Measurements from ENCODE around the gene THRSP. TPM values are rescaled to one million over a fixed set of nuclear protein-coding genes. Genes with fewer than 3 reads are reported as not detected.
"Not testable (repeated sequence)": the region's sequence is repeated elsewhere in the genome, so short reads cannot be mapped to it uniquely, and the experiment has no call there.

THRSP gene
- not detected for total RNA-seq

DNA sequence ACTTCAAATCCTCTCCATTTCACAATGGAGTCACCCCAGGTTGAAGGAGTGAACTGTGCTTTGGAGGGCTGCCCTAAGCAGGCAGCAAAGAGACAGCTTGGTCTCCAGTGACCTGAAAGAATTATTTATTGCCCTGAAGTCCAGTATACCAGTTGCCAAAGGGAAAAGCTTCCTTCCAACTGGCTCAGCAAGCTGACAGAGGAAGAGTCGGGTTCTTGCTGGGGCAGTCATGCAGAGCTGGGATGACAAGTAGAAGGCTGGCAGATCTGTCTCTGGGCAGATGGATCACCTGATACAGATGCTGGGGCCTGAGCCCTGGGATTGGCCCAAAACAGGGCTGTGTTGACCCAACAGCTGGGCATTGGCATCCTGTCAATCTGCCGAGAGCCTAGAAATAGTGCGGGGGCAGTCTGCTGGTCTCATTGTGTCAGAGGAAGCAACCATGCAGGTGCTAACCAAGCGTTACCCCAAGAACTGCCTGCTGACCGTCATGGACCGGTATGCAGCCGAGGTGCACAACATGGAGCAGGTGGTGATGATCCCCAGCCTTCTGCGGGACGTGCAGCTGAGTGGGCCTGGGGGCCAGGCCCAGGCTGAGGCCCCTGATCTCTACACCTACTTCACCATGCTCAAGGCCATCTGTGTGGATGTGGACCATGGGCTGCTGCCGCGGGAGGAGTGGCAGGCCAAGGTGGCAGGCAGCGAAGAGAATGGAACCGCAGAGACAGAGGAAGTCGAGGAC, at the start of gene THRSP:
Gene THRSP (plus strand): TSS at position 422 of the 742 bp plus-strand sequence. CDS start 21 bp downstream, at position 443.
- H3K9me3 Mint-ChIP-seq = peaks cover 0 to 7% of the 10 kb centered on the region in 2 donors
- no peak for DNase-seq (ENCODE audit: low spot score in 2 of 2)
- peaks cover 9 to 13% of the 10 kb centered on the region in 2 donors for H3K36me3 Mint-ChIP-seq
- H3K27ac Mint-ChIP-seq = peak within 1 kb of the TSS; percentile 41 to 47
- no peak for ATAC-seq

DNA sequence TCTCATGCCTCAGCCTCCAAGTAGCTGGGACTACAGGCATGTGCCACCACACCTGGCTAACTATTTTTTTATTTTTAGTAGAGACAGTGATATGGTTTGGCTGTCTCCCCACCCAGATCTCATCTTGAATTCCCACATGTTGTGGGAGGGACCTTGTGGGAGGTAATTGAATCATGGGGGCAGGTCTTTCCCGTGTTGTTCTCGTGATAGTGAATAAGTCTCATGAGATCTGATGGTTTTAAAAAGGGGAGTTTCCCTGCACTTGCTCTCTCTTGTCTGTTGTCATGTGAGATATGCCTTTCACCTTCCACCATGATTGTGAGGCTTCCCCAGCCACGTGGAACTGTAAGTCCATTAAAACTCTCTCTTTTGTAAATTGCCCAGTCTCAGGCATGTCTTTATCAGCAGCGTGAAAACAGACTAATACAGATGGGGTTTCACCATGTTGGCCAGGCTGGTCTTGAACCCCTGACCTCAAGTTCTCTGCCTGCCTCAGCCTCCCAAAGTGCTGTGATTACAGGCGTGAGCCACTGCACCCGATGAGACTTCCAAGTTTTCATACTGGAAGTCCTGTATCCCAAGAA, 48.6 kb upstream of the THRSP start:
- not testable (repeated sequence) for H3K9me3 Mint-ChIP-seq; DNase-seq (ENCODE audit: low spot score in 2 of 2); H3K27ac Mint-ChIP-seq; H3K36me3 Mint-ChIP-seq; ATAC-seq

- ATAC-seq (no peak), DNase-seq (ENCODE audit: low spot score in 2 of 2) (no peak)
- Mint-ChIP-seq H3K27ac (no peak overlapping the region), H3K9me3 (no peaks in the 10 kb centered on the region), H3K36me3 (no peaks in the 10 kb centered on the region)
These were observed 47.8 kb upstream of the THRSP start for GRCh38 chr11:78015878-78016277.

- Mint-ChIP-seq H3K27ac (no peak overlapping the region), H3K9me3 (no peaks in the 10 kb centered on the region), H3K36me3 (no peaks in the 10 kb centered on the region)
- no peak for DNase-seq (ENCODE audit: low spot score in 2 of 2)
- no peak for ATAC-seq
These were observed 43.9 kb upstream of the THRSP start for GRCh38 chr11:78019808-78020207.

DNA sequence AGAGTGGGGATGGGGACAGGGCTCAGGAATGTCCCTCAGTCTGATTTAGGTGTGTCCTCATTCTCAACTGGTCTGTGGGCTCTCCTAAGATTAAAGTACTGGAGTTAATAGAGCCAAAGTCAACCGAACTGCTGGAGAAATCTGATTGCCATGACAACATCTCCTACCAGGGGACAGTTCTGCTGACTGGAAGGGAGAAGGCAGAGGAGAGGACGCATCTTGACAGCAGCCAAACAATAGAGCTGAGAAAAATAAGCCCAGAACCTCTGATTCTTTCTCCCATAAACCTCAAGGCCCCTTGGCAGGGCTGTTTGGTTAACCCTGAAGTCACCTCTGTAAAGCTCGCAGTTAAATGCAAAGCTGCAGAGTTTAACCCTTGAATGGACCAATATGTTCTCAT, 43.4 kb upstream of the THRSP start:
- Mint-ChIP-seq H3K36me3 (no peaks in the 10 kb centered on the region), H3K27ac (no peak overlapping the region), H3K9me3 (no peaks in the 10 kb centered on the region)
- ATAC-seq (no peak), DNase-seq (ENCODE audit: low spot score in 2 of 2) (no peak)

DNA sequence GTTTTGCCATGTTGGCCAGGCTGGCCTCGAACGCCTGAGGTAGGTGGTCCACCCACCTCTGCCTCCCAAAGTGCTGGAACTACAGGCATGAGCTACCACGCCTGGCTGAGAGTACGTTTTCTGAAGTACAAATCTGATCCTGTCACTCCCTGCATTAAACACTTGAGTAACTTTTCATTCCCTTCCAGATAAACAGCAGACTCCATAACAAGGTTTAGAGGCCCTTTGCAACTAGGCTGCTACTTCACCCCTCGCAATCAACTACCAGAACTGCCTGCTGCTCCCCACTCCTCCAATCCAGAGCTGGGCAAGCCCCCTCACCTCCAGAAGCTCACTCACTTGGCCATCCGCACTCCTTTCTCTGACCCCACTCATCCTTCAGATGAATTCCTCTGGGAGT, 42.0 kb upstream of the THRSP start:
- ATAC-seq (no peak), DNase-seq (ENCODE audit: low spot score in 2 of 2) (no peak)
- no peaks in the 10 kb centered on the region for H3K36me3 Mint-ChIP-seq
- H3K27ac Mint-ChIP-seq = no peak overlapping the region
- H3K9me3 Mint-ChIP-seq = no peaks in the 10 kb centered on the region

DNA sequence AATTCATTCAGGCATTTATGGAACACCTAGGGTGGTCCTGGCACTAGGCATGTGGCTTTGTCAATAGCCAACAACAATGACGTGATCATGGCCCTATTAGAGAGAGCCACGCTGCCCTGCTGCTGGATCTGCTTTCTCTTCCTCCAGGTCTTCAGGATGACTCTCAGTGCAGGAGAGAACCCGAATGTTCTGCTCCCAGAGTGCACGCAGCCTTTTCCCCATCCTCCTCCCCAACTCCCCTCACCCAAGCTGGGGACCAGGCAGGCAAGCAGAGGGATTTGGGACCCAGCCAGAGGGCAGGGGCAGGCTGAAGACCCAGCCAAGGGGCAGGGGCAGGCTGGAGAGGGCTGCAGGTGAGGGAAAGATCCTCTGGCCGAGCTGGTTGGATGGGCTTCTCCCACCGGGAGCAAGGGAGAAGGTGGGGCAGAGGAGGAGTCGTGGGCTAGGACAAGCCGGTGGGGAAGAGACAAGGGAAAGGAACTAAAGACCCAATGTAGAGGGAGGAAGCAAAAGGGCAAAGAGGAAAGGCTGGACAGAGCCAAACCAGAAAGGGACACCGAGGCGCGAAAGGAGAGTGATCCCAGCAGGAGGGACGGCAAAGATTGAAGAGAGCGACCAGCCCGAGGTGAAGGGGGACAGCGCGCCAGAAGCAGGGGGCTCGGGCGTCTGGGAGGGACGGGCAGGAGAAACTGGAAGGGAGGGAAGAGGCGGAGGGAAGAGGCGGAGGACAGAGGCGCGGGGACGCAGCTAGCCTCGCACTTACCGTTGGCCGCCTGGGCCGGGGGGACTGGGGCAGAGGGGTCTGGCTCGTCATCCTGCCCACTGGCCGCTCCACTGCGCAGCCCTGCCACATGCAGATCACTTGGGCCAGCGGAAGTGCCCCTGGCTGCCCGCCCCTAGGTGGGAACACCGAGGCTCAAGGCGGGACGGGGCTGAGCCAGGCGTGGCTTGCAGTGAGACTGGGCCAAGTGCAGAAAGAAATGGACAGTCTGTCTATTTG, 41.0 kb upstream of the THRSP start, which contains the start of gene KCTD14:
Gene KCTD14 (minus strand): TSS at position 880 of the 1,000 bp plus-strand sequence. CDS start 27 bp downstream, at position 853.
- no peak for DNase-seq (ENCODE audit: low spot score in 2 of 2)
- ATAC-seq = no peak
- Mint-ChIP-seq H3K9me3 (no peaks in the 10 kb centered on the region), H3K27ac (no peak within 1 kb of the TSS), H3K36me3 (no peaks in the 10 kb centered on the region)

GRCh38 chr11:78023426-78023825, 40.2 kb upstream of the THRSP start:
- Mint-ChIP-seq H3K27ac (no peak overlapping the region), H3K36me3 (no peaks in the 10 kb centered on the region), H3K9me3 (no peaks in the 10 kb centered on the region)
- ATAC-seq (no peak), DNase-seq (ENCODE audit: low spot score in 2 of 2) (no peak)

GRCh38 chr11:78025378-78025777, 38.3 kb upstream of the THRSP start:
- no peak for DNase-seq (ENCODE audit: low spot score in 2 of 2)
- no peak overlapping the region for H3K27ac Mint-ChIP-seq
- no peak for ATAC-seq
- no peaks in the 10 kb centered on the region for H3K9me3 Mint-ChIP-seq
- H3K36me3 Mint-ChIP-seq = no peaks in the 10 kb centered on the region

GRCh38 chr11:78027759-78028158, 35.9 kb upstream of the THRSP start:
- H3K36me3 Mint-ChIP-seq = no peaks in the 10 kb centered on the region
- H3K9me3 Mint-ChIP-seq = no peaks in the 10 kb centered on the region
- ATAC-seq = no peak
- no peak for DNase-seq (ENCODE audit: low spot score in 2 of 2)
- no peak overlapping the region for H3K27ac Mint-ChIP-seq

DNA sequence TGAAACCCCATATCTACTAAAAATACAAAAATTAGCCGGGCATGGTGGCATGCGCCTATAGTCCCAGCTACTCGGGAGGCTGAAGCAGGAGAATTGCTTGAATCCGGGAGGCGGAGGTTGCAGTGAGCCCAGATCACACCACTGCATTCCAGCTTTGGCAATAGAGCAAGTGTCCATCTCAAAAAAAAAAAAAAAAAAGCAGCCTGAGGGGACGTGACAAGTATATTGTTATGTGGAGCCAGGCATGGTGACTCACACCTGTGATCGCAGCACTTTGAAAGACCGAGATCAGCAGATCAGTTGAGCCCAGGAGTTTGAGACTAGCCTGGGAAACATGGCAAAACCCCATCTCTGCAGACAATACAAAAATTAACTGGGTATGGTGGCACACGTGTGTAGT, 35.2 kb upstream of the THRSP start:
- not testable (repeated sequence) for H3K27ac Mint-ChIP-seq; ATAC-seq; DNase-seq (ENCODE audit: low spot score in 2 of 2); H3K9me3 Mint-ChIP-seq; H3K36me3 Mint-ChIP-seq

- Mint-ChIP-seq H3K36me3 (no peaks in the 10 kb centered on the region), H3K9me3 (no peaks in the 10 kb centered on the region), H3K27ac (peak overlapping the region in 1 of 2 donors; percentile 57)
- no peak for DNase-seq (ENCODE audit: low spot score in 2 of 2)
- ATAC-seq = no peak
These were observed 33.0 kb upstream of the THRSP start for GRCh38 chr11:78030429-78031325.

GRCh38 chr11:78031629-78032028, 32.0 kb upstream of the THRSP start:
- no peak for ATAC-seq
- H3K36me3 Mint-ChIP-seq = no peaks in the 10 kb centered on the region
- no peak for DNase-seq (ENCODE audit: low spot score in 2 of 2)
- no peaks in the 10 kb centered on the region for H3K9me3 Mint-ChIP-seq
- no peak overlapping the region for H3K27ac Mint-ChIP-seq

GRCh38 chr11:78032090-78032489, 31.6 kb upstream of the THRSP start:
- Mint-ChIP-seq H3K27ac (no peak overlapping the region), H3K9me3 (no peaks in the 10 kb centered on the region), H3K36me3 (no peaks in the 10 kb centered on the region)
- no peak for ATAC-seq
- DNase-seq (ENCODE audit: low spot score in 2 of 2) = no peak

DNA sequence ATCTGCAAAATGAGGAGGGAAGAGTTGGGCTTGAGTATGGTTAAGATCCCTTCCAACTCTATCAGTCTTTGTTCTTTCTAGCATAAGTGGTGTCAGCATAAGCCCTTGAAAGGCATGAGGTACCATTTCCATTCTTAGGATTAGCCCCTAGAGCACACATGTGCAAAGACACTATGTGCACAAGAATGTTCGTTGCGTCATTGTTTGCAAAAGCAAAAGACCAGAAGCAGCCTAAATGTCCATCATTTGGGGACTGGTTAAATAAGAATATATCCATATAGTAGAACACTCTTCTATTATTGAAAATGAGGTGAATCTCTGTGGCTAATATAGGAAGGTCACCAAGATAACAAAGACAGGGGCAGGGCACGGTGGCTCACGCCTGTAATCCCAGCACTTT, 30.6 kb upstream of the THRSP start:
- no peaks in the 10 kb centered on the region for H3K9me3 Mint-ChIP-seq
- H3K27ac Mint-ChIP-seq = no peak overlapping the region
- no peaks in the 10 kb centered on the region for H3K36me3 Mint-ChIP-seq
- DNase-seq (ENCODE audit: low spot score in 2 of 2) (no peak), ATAC-seq (no peak)

- ATAC-seq (no peak), DNase-seq (ENCODE audit: low spot score in 2 of 2) (no peak)
- no peak overlapping the region for H3K27ac Mint-ChIP-seq
- H3K36me3 Mint-ChIP-seq = no peaks in the 10 kb centered on the region
- H3K9me3 Mint-ChIP-seq = no peaks in the 10 kb centered on the region
These were observed 29.0 kb upstream of the THRSP start for GRCh38 chr11:78034623-78035022.

All from activated naive CD4-positive, alpha-beta T cell treated with anti-CD3 and anti-CD28 coated beads, Interleukin-2, amount 50 U/mL, for 72 hours (primary cell).